HG03571 (cell line): ENCODE data around the gene PPM1E.
"Not testable (repeated sequence)": the region's sequence is repeated elsewhere in the genome, so short reads cannot be mapped to it uniquely, and the experiment has no call there.

Source experiments
- ATAC-seq: cut with Tn5 transposase; IDR thresholded peaks from one replicate; pipeline ENCODE4 v1.9.1; 2021; ENCODE audit not compliant: unreplicated experiment

Gene PPM1E

GRCh38 chr17:58755577-58756245 is at the start of gene PPM1E:
TSS of gene PPM1E (plus strand) at chr17:58755854.
- no peak for ATAC-seq

- ATAC-seq = no peak
These were observed 49.1 kb upstream of the PPM1E start for GRCh38 chr17:58706351-58707140.

DNA sequence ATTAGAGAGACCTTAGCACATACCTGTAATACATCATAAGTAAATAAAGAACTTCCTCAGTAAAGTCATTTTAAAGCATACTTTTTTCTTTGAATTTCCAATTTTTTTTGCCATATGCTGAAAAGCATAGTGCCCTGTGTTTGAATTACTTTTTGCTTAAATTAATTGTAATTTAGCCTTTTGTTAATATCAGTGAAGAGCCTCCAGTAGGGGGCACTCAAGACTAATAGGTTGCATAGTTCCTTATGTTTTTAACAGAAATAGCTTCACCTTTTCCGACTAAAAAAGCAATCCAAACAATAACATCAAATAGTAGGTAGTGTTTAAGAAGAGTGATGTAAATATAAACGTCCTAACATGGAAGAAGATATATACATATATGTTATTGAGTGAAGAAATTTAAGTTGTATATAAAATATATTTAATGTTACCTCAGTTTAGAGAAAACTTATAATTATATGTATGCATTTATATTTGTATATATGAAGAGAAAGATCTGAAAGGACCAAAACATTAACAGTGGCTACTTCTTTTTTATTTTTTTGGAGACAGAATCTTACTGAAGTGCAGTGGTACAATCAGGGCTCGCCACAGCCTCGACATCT is 44.6 kb upstream of the PPM1E start:
- ATAC-seq = no peak

GRCh38 chr17:58722274-58722673 is 33.4 kb upstream of the PPM1E start:
- no peak for ATAC-seq

DNA sequence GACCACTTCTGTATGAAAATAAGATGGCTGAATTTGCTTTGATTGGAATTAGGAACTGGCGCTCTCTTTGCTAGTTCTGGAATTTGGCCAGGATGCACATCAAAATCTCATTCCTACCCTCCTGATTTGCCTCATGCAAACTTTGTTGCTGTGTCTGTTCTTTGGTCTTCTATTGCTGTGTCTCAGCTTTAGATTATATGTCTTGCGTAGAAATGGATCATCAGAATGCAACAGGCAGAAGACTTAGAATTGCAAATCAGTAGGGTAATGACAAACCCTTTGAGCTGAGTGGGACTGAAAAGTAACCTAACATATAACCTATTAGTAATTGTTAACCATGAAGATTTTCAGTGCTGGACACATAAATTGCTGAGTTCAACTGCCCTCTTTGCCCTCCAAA is 33.0 kb upstream of the PPM1E start:
- no peak for ATAC-seq

GRCh38 chr17:58728798-58729197 is 26.9 kb upstream of the PPM1E start:
- ATAC-seq = no peak

DNA sequence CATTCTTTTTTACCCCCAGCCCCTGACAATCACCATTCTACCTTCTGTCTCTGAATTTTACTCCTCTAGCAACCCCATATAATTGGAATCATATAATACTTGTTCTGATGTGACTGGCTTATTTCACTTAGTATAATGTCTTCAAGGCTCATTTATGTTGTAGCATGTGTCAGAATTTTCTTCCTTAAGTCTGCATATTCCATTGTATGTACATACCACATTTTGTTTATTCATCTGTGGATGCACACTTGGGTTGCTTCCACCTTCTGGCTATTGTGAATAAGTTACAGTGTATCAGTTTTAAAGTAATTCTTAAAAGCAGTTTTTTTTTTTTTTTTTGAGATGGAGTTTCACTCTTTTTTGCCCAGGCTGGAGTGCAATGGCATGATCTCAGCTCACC is 24.7 kb upstream of the PPM1E start:
- ATAC-seq = no peak

DNA sequence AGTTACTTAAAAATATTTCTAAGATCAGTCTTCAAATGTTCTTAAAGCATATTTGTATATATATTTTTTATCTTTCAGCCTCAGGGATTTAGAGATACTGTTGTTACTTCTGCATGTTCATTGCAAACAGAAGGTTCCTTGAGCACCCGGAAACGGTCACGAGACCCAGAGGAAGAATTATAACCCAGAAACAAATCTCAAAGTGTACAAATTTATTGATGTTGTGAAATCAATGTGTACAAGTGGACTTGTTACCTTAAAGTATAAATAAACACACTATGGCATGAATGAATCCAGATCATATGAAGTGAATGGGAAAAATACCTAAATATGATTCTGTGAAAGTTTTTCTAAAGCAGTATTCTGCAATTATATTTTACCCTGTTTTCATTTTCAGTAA is 21.6 kb upstream of the PPM1E start:
- no peak for ATAC-seq

DNA sequence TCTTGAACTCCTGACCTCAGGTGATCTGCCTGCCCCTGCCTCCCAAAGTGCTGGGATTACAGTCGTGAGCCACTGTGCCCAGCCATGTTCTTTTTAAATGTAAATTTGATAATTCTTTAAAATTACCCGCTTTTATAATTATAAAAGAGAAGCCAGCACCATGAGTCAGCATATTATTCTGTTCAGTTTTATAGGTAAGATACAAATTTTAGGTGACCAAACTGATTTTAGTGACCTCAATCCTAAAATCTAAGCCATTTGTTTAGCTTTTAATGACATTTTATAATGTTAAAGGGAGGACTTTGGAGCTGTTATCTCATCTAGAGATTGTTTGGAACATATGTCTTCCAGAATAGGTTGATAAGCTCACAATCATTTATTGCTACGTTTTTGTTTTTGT is 20.8 kb upstream of the PPM1E start:
- no peak for ATAC-seq

GRCh38 chr17:58741121-58741625 is 14.5 kb upstream of the PPM1E start:
- no peak for ATAC-seq

GRCh38 chr17:58747674-58748073 is 8.0 kb upstream of the PPM1E start:
- ATAC-seq = no peak

- ATAC-seq = not testable (repeated sequence)
These were observed 6.0 kb upstream of the PPM1E start for GRCh38 chr17:58749627-58750026.

DNA sequence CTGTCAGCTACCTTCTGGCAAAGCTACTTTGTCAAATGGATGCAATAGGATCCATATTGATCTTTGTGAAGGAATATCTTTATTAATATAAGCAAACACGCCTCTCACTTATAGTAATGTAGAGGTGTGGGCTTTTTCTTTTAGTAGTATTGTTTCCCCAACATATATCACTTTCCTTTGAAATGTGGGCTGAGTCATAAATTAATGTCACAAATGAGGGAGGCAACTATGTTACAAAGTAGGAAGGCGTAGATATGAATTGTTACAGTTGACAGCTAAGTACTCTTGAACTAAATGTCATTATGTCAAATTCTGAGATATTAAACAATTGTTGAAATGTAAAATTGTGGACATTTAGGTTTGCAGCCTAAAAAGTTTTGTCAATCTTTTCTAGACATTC is 2.6 kb upstream of the PPM1E start:
- ATAC-seq = no peak

DNA sequence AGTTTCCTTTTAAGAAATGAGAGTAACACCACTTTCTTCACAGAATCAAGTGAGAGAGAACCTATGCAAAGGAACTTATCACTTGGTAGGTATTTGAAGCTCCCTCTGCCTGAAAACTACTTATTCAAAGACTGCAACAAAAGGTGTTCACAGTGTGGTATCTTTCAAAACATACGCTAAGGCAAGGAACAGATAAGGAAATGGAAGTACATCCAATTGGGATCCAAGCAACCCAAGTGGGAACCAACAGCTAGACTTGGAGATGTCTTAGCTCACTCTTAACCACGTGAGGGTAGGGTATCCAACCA is 431 bp upstream of the PPM1E start:
- no peak for ATAC-seq

GRCh38 chr17:58756246-58757161 is 850 bp downstream of the PPM1E start:
- no peak for ATAC-seq

DNA sequence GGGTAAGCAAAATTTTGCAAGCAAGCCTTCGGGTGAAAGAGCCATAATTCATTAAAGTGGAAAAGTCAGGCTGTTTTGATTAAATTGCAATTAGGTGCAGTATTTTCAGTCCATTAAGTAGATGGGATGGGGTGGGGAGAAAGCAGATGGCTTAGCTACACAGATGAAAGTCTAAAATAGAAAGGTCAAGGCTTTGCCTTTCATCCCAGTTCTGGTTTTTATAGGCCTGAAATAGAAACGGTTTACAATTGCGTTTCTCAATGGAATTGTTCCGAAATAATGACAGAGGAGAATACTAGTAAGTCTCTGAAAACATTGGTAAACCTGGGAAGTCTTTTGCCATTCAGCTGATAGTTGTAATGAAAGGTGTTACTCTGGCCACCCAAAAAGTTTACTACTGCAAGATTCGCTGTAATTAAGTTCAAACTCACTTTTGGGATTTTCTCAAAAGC is 1.5 kb downstream of the PPM1E start:
- ATAC-seq = no peak

DNA sequence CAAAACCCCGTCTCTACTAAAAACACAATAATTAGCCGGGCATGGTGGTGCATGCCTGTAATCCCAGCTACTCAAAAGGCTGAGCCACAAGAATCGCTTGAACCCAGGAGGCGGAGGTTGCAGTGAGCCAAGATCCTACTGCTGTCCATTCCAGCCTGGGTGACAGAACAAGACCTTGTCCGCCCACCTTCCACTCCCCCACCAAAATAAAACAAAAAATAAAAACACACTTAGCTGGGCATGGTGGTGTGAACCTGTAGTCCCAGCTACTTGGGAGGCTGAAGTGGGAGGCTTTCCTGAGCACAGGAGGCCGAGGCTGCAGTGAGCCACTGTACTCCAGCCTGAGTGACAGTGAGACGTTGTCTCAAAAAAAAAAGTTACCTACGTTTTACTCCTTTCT is 3.2 kb downstream of the PPM1E start:
- no peak for ATAC-seq

GRCh38 chr17:58759522-58759921 is 3.9 kb downstream of the PPM1E start:
- no peak for ATAC-seq

DNA sequence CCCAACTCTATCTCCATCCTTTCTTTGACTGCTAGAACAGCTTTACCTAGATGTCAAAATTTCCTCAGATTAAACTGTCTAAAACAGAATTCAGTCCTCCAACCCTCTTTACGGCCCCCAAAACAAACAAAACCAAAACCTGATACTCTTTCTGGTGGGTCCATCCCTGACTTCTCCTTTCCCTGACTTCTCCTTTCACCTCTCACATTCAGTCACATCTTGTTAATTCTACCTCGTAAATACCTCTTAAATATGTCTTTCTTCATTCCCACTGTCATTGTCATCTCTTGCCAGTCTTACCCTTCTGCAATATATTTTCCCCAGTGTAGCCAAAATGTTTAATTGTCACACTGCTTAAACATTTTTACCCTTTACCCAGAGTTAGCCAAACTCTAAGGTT is 4.6 kb downstream of the PPM1E start:
- no peak for ATAC-seq

GRCh38 chr17:58763263-58763662 is 7.6 kb downstream of the PPM1E start:
- no peak for ATAC-seq

DNA sequence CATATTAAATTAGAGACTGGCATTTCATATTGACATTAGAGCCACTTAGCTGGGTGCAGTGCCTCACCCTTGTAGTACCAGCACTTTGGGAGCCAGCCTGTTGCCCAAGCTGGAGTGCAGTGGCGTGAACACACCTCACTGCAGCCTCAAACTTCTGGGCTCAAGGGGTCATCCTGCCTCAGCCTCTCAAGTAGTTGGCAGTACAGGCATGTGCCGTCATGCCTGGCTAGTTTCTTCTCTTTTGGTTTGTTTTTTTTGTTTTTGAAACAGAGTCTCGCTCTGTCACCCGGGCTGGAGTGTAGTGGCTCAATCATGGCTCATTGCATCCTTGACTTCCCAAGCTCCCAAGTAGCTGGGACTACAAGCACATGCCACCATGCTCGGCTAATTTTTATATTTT is 8.7 kb downstream of the PPM1E start:
- ATAC-seq = no peak
